Medulla oblongata (tissue), 1 donor: ENCODE measurements around the gene MOB2.
"Not testable (repeated sequence)": the region's sequence is repeated elsewhere in the genome, so short reads cannot be mapped to it uniquely, and the experiment has no call there.

Experiments
- DNase-seq: peaks from one replicate; pipeline ENCODE4 v3.0.0-alpha.2; 2015; ENCODE audit errors: extremely low spot score

Gene MOB2

GRCh38 chr11:1440066-1440465 lies 46.5 kb downstream of the MOB2 start:
- DNase-seq, result no peak

- DNase-seq, result no peak
Observed at GRCh38 chr11:1439341-1439740, 47.2 kb downstream of the MOB2 start.

- DNase-seq, result no peak
Observed at GRCh38 chr11:1438967-1439330, 47.6 kb downstream of the MOB2 start.

- no peak for DNase-seq
Observed at GRCh38 chr11:1438261-1438966, 48.2 kb downstream of the MOB2 start.

- no peak for DNase-seq
Observed at GRCh38 chr11:1437500-1437899, 49.1 kb downstream of the MOB2 start.

- no peak for DNase-seq
Observed at GRCh38 chr11:1436468-1437039, 50.0 kb downstream of the MOB2 start.

- no peak for DNase-seq
Observed at GRCh38 chr11:1435820-1436467, 50.6 kb downstream of the MOB2 start.

GRCh38 chr11:1435479-1435819 lies 51.1 kb downstream of the MOB2 start:
- DNase-seq, result not testable (repeated sequence)

- no peak for DNase-seq
Observed at GRCh38 chr11:1433977-1434640, 52.5 kb downstream of the MOB2 start.

GRCh38 chr11:1433568-1433967 lies 53.0 kb downstream of the MOB2 start:
- DNase-seq, result no peak

- DNase-seq, result no peak
Observed at GRCh38 chr11:1428762-1429316, 57.7 kb downstream of the MOB2 start.

- DNase-seq, result no peak
Observed at GRCh38 chr11:1425439-1425838, 61.1 kb downstream of the MOB2 start.

GRCh38 chr11:1425006-1425405 lies 61.6 kb downstream of the MOB2 start:
- no peak for DNase-seq

GRCh38 chr11:1423406-1423805 lies 63.2 kb downstream of the MOB2 start:
- not testable (repeated sequence) for DNase-seq

- DNase-seq, result no peak
Observed at GRCh38 chr11:1422981-1423380, 63.6 kb downstream of the MOB2 start.

GRCh38 chr11:1422481-1422880 lies 64.1 kb downstream of the MOB2 start:
- no peak for DNase-seq

GRCh38 chr11:1421291-1421690 lies 65.3 kb downstream of the MOB2 start:
- DNase-seq, result no peak

GRCh38 chr11:1419811-1420210 lies 66.8 kb downstream of the MOB2 start:
- no peak for DNase-seq
